CD4-positive, alpha-beta T cell treated with Interleukin-4 for 4 hours (primary cell): ENCODE data around the gene AUTS2.
A peak's percentile ranks its signal among the peaks of the same experiment; 100 is the strongest.

ENCODE experiments used
- DNase-seq: peaks from one replicate; pipeline ENCODE4 v3.0.0-alpha.2; 2020

Gene AUTS2

DNA sequence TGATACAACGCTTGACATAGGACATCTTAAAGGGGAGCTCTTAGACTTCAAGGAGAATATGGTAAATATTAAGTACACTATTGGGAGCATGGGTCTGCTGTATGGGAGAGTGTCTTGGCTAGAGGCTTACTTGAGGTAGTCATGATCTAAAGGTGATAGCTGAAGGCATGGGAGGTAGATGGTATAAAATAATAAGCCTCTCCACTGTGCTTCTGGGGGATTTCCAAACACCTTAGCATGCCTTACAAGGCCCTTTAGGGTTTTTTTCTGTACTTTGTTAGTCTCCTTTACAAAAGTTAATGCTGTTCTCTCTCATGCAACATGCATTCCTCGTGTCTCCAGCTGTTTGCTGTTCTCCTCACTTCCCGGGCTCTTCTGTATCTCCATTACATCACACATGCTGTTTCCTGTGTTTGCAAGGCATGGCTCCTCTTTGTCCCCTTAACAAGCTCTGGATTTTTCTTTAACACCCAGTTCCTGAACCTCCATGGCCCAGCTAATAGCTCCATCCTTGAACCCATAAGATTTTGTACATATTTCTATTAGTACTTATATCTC, 449.7 kb downstream of the AUTS2 start:
- DNase-seq = no peak

DNA sequence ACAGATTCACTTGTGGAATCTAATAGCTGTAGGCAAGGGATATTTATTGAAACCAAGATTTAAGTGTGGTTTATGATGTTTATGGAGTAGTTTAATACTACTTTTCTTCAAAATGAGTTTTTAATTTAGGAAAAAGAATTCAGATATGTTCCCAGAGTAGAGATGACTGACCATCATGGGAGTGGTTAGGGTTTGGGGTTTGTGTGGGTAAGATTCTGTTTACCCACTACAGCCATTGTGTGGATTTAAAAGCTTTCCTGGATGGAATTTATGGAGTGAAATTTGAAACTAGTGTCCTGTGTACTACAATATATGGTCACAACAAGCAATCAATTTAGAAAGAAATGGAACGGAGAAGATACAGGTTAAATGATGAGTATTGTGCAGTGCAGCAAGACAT, 453.5 kb downstream of the AUTS2 start:
- no peak for DNase-seq

DNA sequence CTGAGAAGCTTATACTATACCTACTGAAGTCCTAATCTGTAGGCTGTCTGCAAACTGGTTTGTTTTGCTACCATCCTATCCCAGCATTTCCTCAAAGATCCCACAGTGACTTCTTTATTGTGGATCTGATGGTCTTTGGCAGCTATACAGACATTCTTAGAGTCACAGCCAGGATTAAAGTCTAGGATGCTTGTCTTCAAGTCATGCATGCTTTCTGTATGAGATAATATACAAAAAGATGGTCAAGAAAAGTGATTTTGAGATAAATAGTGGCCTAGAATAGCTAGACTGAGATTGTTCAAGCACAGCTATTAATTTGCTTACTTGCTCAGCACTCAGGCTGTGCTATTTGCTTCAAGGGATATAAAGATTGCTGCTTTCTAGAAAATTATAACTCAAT, 454.4 kb downstream of the AUTS2 start:
- no peak for DNase-seq

DNA sequence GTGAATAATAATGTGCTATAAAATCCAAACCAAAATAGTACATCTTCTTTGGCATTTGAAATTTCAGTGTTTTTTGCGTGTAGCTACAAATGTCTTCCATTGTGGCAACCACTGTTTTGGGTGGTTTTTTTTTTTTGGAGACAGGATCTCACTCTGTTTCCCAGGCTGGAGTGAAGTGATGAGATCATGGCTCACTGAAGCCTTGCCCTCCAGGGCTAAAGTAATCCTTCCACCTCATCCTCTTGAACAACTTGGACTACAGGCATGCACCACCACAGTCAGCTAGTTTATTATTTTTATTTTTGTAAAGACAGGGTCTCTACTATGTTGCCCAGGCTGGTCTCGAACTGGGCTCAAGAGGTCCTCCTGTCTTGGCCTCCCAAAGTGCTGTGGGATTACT, 455.1 kb downstream of the AUTS2 start:
- no peak for DNase-seq

DNA sequence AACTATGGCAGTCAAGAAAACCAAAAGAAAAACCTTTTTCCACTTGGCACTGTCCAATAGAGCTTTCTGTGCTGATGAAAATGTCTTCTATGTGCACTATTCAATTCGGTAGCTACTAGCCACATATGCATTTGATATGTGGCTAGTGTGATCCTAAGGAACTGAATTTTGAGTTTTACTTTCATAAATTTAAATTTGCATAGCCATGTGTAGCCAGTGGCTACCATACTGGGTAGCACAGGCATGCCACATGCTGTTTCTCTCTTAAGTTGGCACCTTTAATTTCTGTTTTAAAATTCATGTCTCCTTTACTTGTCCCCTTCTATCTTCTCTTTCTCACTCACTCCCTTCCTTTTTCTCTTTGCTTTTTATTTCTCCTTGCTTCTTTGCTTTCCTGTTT, 455.7 kb downstream of the AUTS2 start:
- DNase-seq = no peak

DNA sequence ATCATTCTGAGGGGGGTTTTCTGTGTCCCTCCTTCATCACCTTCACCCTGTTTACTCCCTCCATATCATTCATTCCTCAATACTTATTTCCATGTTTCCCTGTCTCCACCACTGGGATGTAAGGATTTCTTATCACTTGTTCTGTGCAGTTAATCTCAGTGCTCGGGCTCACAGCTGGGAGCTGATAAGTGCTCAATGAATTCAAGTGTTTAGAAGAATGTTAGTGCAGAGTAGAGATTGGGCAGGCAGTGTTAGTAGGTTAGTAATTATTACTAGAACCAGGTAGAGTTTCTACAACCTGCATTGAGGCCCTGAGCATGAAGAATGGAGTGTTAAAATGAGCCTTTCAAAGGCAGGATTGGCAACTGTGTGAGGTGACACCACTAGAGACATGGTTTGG, 458.1 kb downstream of the AUTS2 start:
- no peak for DNase-seq

DNA sequence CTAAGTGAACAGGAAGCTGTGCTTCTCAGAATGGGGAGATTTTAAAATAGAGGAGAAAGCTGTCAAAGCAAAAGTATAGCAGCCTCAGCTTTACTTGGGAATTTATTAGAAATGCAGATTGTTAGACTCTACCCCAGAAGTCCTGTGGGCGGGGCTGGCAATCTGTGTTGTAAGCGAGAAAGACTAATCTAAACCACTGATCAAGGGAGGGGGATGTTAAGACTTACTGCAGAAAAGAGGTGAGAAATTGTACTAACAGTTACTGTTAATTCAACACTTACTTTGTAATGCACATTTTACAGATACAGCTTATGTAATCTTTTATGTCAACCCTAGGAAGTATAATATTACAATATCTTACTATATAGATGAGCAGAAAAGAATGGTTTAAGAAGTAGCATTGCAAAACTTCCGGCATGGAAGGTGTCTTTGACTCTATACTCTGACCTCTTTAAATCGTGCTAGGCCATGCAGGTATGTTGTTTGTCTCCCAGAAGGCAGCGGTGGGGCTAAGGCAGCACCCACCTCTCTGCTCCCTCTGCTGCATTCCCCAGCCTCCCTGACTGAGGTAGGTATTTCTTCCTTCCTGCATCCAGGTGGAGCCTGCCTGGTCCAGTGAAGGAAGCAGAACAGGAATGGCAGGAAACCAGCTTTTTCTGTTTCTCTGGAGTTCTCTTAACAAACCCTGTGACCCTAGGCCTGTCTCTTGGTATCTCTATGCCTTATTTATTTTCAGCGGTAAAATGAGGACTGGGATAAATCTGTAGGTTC, 462.2 kb downstream of the AUTS2 start:
- peak; percentile 7 for DNase-seq

DNA sequence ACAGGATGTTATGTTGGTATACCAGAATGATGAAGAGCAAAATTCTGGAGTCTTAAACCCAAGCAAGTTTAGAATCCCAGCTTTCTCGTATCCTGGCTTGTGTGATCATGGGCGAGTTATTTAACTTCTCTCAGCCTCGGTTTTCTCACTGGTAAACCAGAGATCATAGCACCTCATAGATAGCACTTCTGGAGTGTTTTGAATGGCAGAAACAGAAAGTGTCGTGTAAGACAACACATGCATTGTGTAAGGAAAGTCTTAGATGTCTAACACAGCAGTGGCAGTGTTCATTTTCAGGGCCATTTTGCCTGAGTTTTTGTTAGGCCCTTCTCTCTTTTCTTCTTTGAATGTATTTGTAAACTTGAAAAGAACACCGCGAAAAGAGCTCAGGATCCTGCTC, 465.1 kb downstream of the AUTS2 start:
- no peak for DNase-seq

DNA sequence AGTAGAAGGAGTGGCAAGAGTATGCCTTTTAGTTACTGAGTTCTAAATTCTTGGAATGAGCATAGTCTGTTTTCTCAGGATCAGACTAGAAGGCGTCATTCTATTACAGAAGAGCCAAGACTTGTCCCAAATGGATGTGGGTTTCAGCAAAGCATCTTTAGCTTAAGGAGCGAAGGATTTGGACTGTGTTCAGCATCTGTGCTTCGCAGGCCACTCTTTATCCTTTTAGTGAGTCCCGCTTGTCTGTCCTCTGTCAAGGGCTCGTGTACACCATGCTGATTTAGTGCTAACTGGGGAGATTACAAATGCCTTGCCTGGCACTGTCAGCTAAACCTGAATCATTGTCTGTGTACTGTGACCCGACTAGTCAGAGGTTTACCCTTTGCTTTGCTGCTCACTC, 465.7 kb downstream of the AUTS2 start:
- DNase-seq = no peak

DNA sequence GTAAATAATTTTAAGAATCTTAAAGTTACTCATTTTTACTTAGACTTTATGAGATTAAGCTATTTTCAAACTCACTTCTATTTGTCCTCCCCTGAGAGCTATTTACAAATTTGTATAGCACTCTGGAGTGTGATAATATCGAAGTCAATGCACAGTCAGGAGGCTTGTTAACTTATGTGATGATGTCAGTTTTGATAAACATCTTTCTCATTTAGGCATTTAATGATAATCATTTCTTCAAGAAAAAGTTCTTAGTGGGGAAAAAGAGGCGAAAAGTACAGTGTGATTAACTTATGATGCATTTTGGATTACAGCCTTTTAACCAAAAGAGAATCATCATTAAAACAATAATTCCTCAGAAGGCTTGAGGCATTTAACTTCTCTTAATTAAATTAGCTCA, 468.6 kb downstream of the AUTS2 start:
- no peak for DNase-seq

DNA sequence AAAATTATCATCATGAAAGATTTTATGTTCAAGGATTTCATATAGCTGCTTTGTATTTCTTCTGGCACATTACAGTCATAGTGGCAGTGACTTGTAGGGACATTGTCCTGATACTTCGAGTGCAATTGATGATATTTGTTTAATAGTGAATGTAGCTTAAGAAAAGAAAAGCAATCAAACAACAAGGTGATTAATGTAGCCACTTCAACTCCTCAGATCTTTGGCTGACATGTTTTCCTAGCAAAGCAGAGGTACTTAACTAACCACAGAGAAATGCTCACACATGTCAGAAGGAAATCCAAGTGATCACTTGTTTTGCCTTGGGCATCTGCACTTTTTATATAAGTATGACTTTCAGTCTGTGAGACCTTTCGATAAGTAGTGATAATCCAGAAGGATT, 470.3 kb downstream of the AUTS2 start:
- no peak for DNase-seq

DNA sequence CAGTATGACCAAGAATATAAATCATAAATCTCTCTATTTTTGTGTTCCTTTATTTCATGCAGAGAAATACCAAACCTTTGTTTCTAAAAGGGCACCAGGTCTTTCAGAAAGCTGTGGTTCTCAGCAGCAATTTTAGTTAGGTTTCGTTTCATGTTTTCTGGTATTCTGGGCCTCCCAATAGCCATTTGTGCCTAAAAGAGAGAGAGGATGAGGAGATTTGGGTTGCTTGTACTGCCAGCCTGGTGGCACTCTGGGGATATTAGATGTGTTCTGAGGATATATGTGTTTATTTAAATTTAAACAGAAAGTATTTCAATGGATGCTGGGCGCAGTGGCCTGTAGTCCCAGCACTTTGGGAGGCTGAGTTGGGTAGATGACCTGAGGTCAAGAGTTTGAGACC, 471.7 kb downstream of the AUTS2 start:
- no peak for DNase-seq

DNA sequence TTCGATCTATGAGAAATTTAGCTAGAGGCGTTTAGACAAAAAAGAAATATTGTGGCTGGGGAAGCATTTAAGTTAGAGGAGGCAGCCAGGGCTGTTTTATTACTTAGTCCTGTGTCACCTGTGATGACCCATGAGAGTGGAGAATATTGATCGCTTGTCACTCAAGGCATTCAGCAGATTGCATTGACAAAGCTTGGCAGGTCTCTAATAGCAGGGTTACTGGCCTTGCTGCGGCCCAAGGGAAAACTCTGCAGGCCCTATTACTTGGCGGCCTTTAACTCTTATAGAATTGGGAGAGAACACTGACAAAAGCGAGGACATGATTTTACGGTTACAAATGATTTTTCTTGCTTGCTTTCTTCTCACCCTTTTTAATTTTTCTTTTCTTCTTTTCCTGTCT, 473.5 kb downstream of the AUTS2 start:
- no peak for DNase-seq

DNA sequence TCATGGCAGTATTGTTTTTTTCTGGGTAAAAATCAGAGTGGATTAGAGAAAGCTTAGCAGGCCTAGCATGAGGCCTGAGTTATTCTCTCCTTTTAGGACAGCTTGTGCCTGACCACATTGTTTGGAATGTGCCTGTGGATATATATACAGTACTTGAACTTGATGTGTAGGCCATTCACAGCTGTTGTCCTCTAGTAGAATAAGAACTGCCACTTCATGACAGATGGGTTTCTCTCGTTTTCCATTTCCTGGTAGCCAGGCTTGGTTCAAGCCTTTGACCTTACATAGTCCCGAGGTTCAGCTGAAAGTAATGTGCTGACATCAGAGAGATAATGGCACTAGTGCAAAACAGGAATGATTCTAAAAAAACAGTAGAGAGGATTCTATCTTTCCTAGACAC, 473.9 kb downstream of the AUTS2 start:
- DNase-seq = no peak

DNA sequence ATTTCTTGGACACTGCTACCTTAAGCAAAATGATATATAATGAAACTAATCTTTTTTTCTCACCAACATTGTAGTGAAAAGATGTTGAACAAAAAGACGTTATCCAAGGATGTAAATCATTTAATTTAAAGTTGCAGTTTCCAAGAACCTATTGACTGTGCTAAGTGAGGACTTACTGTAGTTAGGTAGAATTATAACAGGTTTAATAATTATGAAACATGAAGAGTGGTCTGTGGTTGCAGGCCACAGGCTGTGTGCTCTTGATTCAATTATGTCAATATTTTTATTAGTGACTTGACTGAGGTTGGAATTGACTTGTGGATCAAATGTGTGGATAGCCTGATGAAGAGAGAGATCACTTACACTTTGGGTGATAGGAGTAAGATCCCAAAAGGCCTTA, 478.1 kb downstream of the AUTS2 start:
- no peak for DNase-seq

DNA sequence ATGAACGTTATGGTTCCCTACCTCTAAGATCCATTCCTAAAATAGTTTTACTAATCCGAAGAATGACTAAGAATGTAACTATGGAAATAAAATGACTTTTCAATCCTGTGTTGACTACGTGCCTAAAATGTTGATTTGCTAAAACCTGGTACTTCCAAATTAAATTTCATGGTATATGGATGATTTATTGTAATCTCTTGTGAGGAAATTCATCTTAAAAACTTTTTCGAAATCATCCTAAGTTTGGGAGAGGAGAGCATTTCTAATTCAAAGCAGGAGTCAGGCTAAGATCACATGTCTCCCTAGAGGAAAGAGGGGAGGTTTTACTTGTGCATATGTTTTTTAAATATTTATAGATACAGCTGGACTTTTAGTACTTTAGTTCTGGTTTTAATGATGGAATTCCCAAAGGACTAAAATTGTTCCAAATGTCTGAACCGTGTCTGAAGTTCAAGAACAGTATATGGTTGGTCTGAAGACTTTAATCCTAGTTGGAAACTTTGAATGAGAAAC, 483.9 kb downstream of the AUTS2 start:
- no peak for DNase-seq

DNA sequence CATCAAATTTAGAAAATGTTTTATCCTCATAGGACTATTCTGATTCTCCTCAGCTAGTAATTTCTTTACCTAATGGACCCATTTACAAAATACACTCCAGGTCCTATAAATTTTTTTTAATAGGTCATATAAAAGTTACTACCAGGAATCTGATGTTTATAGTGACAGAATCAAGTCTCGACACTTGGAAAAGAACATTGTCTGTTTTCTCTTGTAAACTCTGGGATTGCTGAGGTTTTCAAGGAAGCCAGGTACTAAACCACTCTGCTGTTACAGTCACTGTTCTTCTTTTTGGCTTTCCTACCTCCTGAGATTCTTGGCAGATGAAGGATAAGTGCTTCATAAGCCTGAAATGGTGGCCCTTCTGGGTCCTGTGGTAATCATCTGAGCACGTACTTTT, 493.1 kb downstream of the AUTS2 start:
- DNase-seq = no peak

DNA sequence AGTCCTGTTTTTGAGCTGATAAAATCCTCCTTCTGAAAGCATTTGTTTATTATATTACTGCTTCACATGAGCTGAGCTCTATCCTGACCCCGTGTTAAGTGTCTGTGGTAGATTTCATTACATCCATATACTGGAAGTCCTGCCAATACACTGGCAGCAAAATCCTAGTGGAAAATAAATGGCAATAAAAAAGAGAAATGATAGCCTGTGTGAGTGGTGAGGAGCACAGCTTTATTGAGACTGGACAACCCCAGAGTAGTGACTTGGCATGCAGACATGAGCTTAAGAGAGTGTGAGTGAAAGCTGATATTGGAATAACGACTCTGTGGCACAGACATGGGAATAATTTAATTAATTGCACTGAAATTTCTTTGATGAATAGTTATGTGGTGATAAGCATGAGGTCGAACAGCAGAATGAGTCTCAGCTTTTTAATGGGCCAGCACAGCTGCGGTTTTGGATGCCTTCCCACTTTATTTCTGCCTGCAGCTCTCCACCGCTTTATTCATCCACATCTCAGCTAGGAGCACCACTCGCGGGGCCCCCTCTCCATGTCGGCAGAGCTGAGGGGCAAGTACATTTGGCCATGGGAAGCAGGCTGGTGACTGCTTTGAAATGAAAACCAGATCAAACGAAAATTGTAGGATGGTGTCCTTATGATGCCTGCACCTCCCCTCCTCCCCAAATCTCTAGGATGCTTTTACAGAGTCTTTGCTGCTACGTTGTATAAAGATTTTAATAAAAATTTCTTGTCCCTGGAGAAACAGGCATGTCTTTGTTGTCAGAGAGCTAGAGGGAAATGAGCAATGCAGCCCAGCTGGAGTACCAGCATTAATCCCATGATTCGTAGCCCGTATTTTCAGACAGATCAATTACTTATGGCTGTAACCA, 494.3 kb downstream of the AUTS2 start:
- DNase-seq = no peak

DNA sequence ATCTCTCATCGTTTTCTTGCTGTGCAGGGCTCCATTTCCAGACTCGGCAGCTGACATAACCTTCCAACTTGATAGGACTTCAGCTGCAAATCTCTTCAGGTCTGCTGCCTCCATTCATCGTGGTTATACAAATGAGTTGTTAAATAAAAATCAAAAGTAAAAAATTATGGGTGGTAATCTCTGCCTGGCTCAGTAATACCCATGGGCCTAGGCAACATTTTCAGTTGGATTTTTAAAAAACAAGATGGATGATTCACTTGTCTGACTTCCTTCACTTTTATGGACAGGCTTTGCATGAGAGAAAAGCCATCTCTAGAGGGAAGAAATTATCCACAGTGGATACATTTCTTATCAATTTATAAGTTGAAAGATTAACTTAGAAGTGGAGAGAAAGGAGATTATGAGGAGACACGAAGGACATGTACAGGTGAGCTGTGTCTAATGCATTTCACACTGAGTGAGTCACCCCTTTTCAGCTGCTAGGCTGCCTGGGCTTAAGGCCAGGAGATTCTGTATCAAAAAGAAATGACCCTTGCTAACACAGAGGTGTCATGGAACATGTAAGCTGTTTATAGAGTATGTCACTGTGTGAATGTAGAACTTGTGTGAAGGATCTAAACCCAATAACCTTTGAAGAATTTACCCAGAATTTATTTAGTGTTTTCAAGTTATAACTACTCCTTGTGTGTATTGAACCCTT, 495.1 kb downstream of the AUTS2 start:
- no peak for DNase-seq

DNA sequence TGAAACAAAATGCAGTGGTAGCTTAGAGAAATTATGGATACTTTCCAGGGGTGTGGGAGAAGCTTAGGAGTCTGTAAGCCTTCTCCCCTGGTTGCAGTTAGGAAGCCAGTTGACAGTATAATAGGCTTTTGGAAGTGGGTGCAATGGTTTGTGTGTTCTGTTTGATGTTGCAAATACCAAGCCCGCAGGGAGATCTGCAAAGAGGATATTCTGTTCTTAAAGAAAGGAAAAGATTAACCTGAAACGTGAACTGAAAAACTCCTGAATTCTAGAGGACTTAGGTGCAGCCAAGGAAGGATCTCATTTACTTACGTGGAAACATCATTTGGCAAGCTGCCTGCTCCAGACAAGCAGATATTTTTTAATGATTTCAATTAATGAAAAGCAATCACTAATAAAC, 496.6 kb downstream of the AUTS2 start:
- no peak for DNase-seq

DNA sequence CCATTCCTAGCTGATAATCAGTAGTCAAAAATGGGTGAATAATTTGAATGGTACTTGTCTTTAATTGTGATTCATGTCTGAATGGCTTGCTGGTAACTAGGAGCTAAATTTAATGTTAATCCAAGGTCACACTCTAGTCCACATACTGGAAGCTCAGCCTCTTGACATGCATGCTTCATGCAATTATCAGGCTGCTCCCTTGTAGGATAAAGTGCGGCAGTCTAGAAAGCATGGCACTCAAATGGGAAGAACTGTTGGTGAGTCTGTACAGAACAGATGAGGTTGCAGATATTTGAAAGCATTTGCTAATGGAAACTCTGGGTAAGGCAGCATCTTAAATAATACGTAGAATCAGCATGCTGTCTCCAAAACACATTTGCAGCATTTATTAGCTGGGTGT, 499.4 kb downstream of the AUTS2 start:
- no peak for DNase-seq

DNA sequence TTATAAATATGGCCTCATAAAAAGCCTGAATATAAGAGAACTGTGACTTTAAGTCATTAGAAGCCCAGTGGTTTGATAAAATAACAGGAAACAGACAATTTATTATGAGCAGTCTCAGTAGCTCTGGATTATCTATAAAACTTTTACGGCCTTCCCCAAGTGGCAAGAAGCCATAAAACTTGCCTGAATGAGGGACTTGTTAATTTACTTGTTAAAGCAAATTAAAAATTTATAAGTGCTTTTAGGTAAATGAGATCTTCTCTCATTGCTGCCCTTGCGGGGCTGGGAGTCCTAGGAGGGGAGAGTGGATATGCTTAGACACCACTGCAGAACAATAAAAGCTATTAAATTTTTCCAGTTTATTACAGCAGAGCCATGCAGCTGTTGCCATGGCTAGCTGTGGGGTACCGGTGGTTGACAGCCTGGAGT, 499.9 kb downstream of the AUTS2 start:
- DNase-seq = no peak
